NAMALWA (cell line): ENCODE measurements around the gene TRABD2A.
A peak's percentile ranks its signal among the peaks of the same experiment; 100 is the strongest.

Experiments
- DNase-seq: peaks from one replicate; pipeline ENCODE4 v3.0.0-alpha.2; 2015; ENCODE audit warnings: low spot score

Gene TRABD2A

GRCh38 chr2:84817239-84817655, 63.6 kb downstream of the TRABD2A start:
- no peak for DNase-seq

GRCh38 chr2:84816426-84817026, 64.4 kb downstream of the TRABD2A start:
- no peak for DNase-seq

GRCh38 chr2:84815146-84815545, 65.7 kb downstream of the TRABD2A start:
- DNase-seq, result no peak

GRCh38 chr2:84811839-84812431, 68.9 kb downstream of the TRABD2A start:
- DNase-seq, result no peak

- DNase-seq, result no peak
Measured at GRCh38 chr2:84808279-84808678, 72.6 kb downstream of the TRABD2A start.

GRCh38 chr2:84807063-84807485, 73.8 kb downstream of the TRABD2A start:
- DNase-seq, result no peak

- DNase-seq, result no peak
Measured at GRCh38 chr2:84805250-84805958, 75.5 kb downstream of the TRABD2A start.

GRCh38 chr2:84801811-84802210, 79.1 kb downstream of the TRABD2A start:
- DNase-seq, result no peak

- DNase-seq, result no peak
Measured at GRCh38 chr2:84800194-84800805, 80.6 kb downstream of the TRABD2A start.

- DNase-seq, result no peak
Measured at GRCh38 chr2:84799772-84800171, 81.1 kb downstream of the TRABD2A start.

GRCh38 chr2:84797271-84797670, 83.6 kb downstream of the TRABD2A start:
- DNase-seq, result no peak

GRCh38 chr2:84796798-84797197, 84.1 kb downstream of the TRABD2A start:
- no peak for DNase-seq

GRCh38 chr2:84793641-84794040, 87.2 kb downstream of the TRABD2A start:
- no peak for DNase-seq

- DNase-seq, result no peak
Measured at GRCh38 chr2:84792856-84793522, 87.9 kb downstream of the TRABD2A start.

GRCh38 chr2:84788498-84788897, 92.4 kb downstream of the TRABD2A start:
- DNase-seq, result no peak

- no peak for DNase-seq
Measured at GRCh38 chr2:84788027-84788426, 92.9 kb downstream of the TRABD2A start.

GRCh38 chr2:84786601-84787000, 94.3 kb downstream of the TRABD2A start:
- DNase-seq, result no peak

GRCh38 chr2:84785950-84786349, 94.9 kb downstream of the TRABD2A start:
- DNase-seq, result no peak

GRCh38 chr2:84782717-84783442, 98.0 kb downstream of the TRABD2A start:
- DNase-seq, result no peak

- peak; percentile 11 for DNase-seq
Measured at GRCh38 chr2:84781942-84782716, 98.8 kb downstream of the TRABD2A start.

GRCh38 chr2:84779781-84780180, 101.1 kb downstream of the TRABD2A start:
- DNase-seq, result no peak
